ENCODE results near the gene SEC31B. TPM values are rescaled to one million over a fixed set of nuclear protein-coding genes. Genes with fewer than 3 reads are reported as not detected.

The SEC31B gene
- total and polyA plus RNA-seq, 2 of the 8 experiments (the other 6 are each of a cell fraction or from before 2014, with no cell fraction given): 4.1 to 5.3 TPM

GRCh38 chr10:100482181-100482833 is 37.4 kb downstream of the SEC31B start:
- Histone ChIP-seq H3K79me2 (ENCODE audit: control insufficient read depth in 1 of 2, insufficient read depth in 2 of 2, low read length in 2 of 2) (no peaks in the 10 kb centered on the region), H2AK5ac (ENCODE audit: low read depth, low read length) (no peak overlapping the region), H3K18ac (ENCODE audit: extremely low read depth, low read length) (peak overlapping the region; percentile 79), H3K4me2 (ENCODE audit: insufficient read depth in 1 of 2, low read depth in 2 of 2, low read length in 2 of 2) (peak overlapping the region; percentile 96 to 97), H3K36me3 (ENCODE audit: control insufficient read depth in 2 of 4, insufficient read depth in 4 of 4, low read length in 3 of 4) (no peaks in the 10 kb centered on the region; a peak in 1 of 8 replicates), H3K23me2 (ENCODE audit: low read depth, low read length) (peaks cover 11% of the 10 kb centered on the region), H4K91ac (replicated peaks; ENCODE audit: insufficient read length, low read length) (no peak overlapping the region), H2BK12ac (ENCODE audit: low read depth, low read length) (peak overlapping the region; percentile 51), H4K5ac (ENCODE audit: insufficient read length, low read depth, low read length) (no peak overlapping the region), H2BK20ac (ENCODE audit: low read length) (no peak overlapping the region), H3K4me1 (replicated peaks in 1 of 4; ENCODE audit: control insufficient read depth in 3 of 4, insufficient read depth in 4 of 4, low read length in 3 of 4) (peaks cover 15 to 29% (median 21%) of the 10 kb centered on the region in 4 experiments), H3K56ac (replicated peaks; ENCODE audit: insufficient read length, low read depth, low read length) (no peak overlapping the region), H4K8ac (ENCODE audit: extremely low read depth, insufficient read depth, low read length) (peak overlapping the region; percentile 83), H2BK5ac (ENCODE audit: low read depth, low read length) (peak overlapping the region; percentile 50; the same call in 1 of the 2 replicates), H3K9ac (replicated peaks in 1 of 4; ENCODE audit: extremely low read depth in 1 of 4, low read depth in 3 of 4, low read length in 3 of 4) (no peak overlapping the region), H3K27ac (ENCODE audit: low read depth, low read length) (no peak overlapping the region), H3K23ac (ENCODE audit: insufficient read length) (no peak overlapping the region), H3K14ac (ENCODE audit: insufficient read length) (no peak overlapping the region), H3K4me3 (ENCODE audit: extremely low read depth in 1 of 4, insufficient read depth in 2 of 4, low read depth in 3 of 4, low read length in 4 of 4) (peak overlapping the region; percentile 35 to 59 (median 53)), H4K20me1 (replicated peaks in 1 of 2; ENCODE audit: control insufficient read depth in 1 of 2, insufficient read depth in 2 of 2, low read length in 2 of 2) (peaks cover 15 to 16% of the 10 kb centered on the region in 2 experiments), H3K27me3 (replicated peaks in 1 of 4; ENCODE audit: control insufficient read depth in 3 of 4, extremely low read depth in 1 of 4, insufficient read depth in 3 of 4, low read length in 3 of 4) (peaks cover 66 to 84% (median 78%) of the 10 kb centered on the region in 4 experiments), H2AFZ (ENCODE audit: low read length) (peak overlapping the region; percentile 90), H3K4ac (replicated peaks; ENCODE audit: insufficient read length, low read depth, low read length) (no peak overlapping the region), H2BK120ac (replicated peaks; ENCODE audit: low read depth, low read length) (no peak overlapping the region), H3K79me1 (ENCODE audit: low read depth, low read length) (no peaks in the 10 kb centered on the region), H3K9me3 (ENCODE audit: insufficient read depth in 2 of 2, low read depth in 1 of 2, low read length in 1 of 2) (no peaks in the 10 kb centered on the region), H2BK15ac (ENCODE audit: low read length) (0 out of 2 replicates have a peak overlapping the region, but pooled peaks have one; percentile 22)
- ChIA-PET POLR2A (ENCODE audit: partially characterized antibody) (interaction anchor here (0.5 to 1.8 kb wide), 10 partner anchors 14 to 136 kb away, joined by 3 to 8 read pairs (median 3); partner anchors contain the start of genes NDUFB8, SCD and SEC31B), CTCF (ENCODE audit: partially characterized antibody) (interaction anchor here (0.6 to 10.7 kb wide), 32 partner anchors 12 to 1174 kb away, joined by 3 to 163 read pairs (median 4); partner anchors contain the start of genes PKD2L1, SEC31B and WNT8B)
- FAIRE-seq: no peak
- peak in 1 of 2 experiments; percentile 91 for DNase-seq (ENCODE audit: low read depth in 1 of 2, low spot score in 2 of 2)
- WGBS, 2 experiments (ENCODE audit: extremely low coverage in 1 of 2, insufficient coverage in 1 of 2, insufficient read length in 1 of 2, insufficient replicate concordance in 2 of 2, low coverage in 1 of 2, low lambda C conversion rate in 2 of 2, missing lambda C conversion rate in 1 of 2): 5% methylated on average over 48 of the region's 59 CpGs; no CpG with 5 or more reads in 1 of the 2 experiments
- TF ChIP-seq TAF1 (IDR thresholded peaks at IDR 0.05; ENCODE audit: low read depth, low read length): peak; percentile 57; the same call in 1 of the 2 replicates
- TF ChIP-seq SUZ12 (IDR thresholded peaks at IDR 0.05; ENCODE audit: low read length): peak; percentile 76
- TF ChIP-seq CBX8 (IDR thresholded peaks at IDR 0.05; ENCODE audit: borderline replicate concordance, low read depth, low read length): no peak
- TF ChIP-seq SP4 (IDR thresholded peaks at IDR 0.05; ENCODE audit: low read length): no peak
- peak; percentile 42 for TF ChIP-seq EZH2 (IDR thresholded peaks at IDR 0.05; ENCODE audit: low read depth, low read length, severe bottlenecking)
- TF ChIP-seq BCL11A (IDR thresholded peaks at IDR 0.05; ENCODE audit: low read depth in 2 of 2, low read length in 2 of 2): no peak
- TF ChIP-seq E2F6 (IDR thresholded peaks at IDR 0.05): peak; percentile 81
- TF ChIP-seq RFX5 (IDR thresholded peaks at IDR 0.05; ENCODE audit: borderline replicate concordance, low read depth, low read length): peak; percentile 64; the same call in 1 of the 2 replicates
- TF ChIP-seq ASH2L (IDR thresholded peaks at IDR 0.05; ENCODE audit: low read length): peak; percentile 27
- TF ChIP-seq HDAC2 (IDR thresholded peaks at IDR 0.05; ENCODE audit: borderline replicate concordance in 1 of 2, low read depth in 2 of 2, low read length in 2 of 2): 0 out of 4 replicates have a peak, but pooled peaks of 1 of the 2 experiments have one; percentile 49
- TF ChIP-seq BACH1 (IDR thresholded peaks at IDR 0.05; ENCODE audit: low read length): peak; percentile 10; the same call in 1 of the 2 replicates

Data from H1 (cell line).